Right lobe of liver (tissue), 6 donors: ENCODE results near the gene WDR73. TPM values are rescaled to one million over a fixed set of nuclear protein-coding genes. Genes with fewer than 3 reads are reported as not detected.

Source experiments
- ATAC-seq, 4 donors: fragments of 200-7000 bp; cut with Tn5 transposase; one replicate each; pipeline ENCODE4 v1.9.1; 2020; ENCODE audit warnings: mild to moderate bottlenecking in 4 of 4, moderate library complexity in 4 of 4
- DNase-seq, 3 donors: peaks; one replicate each; pipeline ENCODE4 v3.0.0-alpha.2; 2020
- H3K27ac ChIP-seq, 3 donors: fragments of 200-600 bp; one replicate each; pipeline ENCODE4 v1.8.0; 2022
- H3K27me3 ChIP-seq, 2 donors: fragments of 200-600 bp; one replicate each; pipeline ENCODE4 v1.8.0; 2022
- H3K36me3 ChIP-seq, 4 donors: fragments of 200-600 bp; sonication (generic) in 1 of 4; one replicate each; pipeline versions ENCODE4 v1.5.1 to v1.8.0; 2017 to 2022; ENCODE audit warnings: control low read depth in 1 of 4
- H3K4me1 ChIP-seq, 4 donors: fragments of 200-600 bp; sonication (generic) in 1 of 4; one replicate each; pipeline versions ENCODE4 v1.5.1 to v1.8.0; 2017 to 2022; ENCODE audit warnings: control low read depth in 1 of 4
- H3K4me3 ChIP-seq, 3 donors: fragments of 200-600 bp; one replicate each; pipeline ENCODE4 v1.8.0; 2022
- H3K9me3 ChIP-seq, 4 donors: fragments of 200-600 bp; sonication (generic) in 1 of 4; one replicate each; pipeline versions ENCODE4 v1.5.1 to v1.8.0; 2017 to 2022; ENCODE audit warnings: control low read depth in 1 of 4
- CTCF ChIP-seq, 4 donors: fragments of 200-600 bp in 3 of 4; fragments of 450-650 bp in 1 of 4; IDR thresholded peaks; one replicate each; pipeline versions ENCODE4 v1.5.1 to v1.8.0; 2016 to 2022; ENCODE audit warnings: antibody characterized with exemption in 4 of 4, mild to moderate bottlenecking in 2 of 4
- POLR2A ChIP-seq: fragments of 450-650 bp; IDR thresholded peaks from one replicate; pipeline ENCODE4 v1.6.1; 2017; ENCODE audit warnings: antibody characterized with exemption, mild to moderate bottlenecking
- WGBS: methylation state at CpG from one replicate; pipeline ENCODE4 v1.1.6; 2018; ENCODE audit warnings: low coverage, low lambda C conversion rate; ENCODE audit not compliant: insufficient coverage; ENCODE audit errors: missing lambda C conversion rate; 5-methylcytosine and 5-hydroxymethylcytosine counted together
- intact Hi-C, 2 donors: fragments of 100-400 bp; cut with DNase I; formaldehyde crosslinking; loops; one replicate each; pipeline versions ENCODE4 v1.11.2 to v1.14.1; 2022
- total RNA-seq, 6 experiments: library from RNA; depleted of rRNA in 2 of 6; stranded (reverse); fragments of >200 nt in 2 of 6; fragmentation: NEBNext Ultra II Directional in 3 of 6; extraction: Animal tissue kit (Norgen Biotek cat#: 25700) in 3 of 6; gene quantifications; one replicate each; pipeline versions ENCODE4 v1.1.0 to v1.2.4, GENCODE V29; 2016 to 2023
- donor health status: DM: no; HTN: yes; CAD: no.
- donor health status: DM: no; HTN: no; CAD: no.
- donor health status: DM: no; HTN: no; CAD: no.
- donor health status: DM: no; HTN: yes; CAD: no.
- donor health status: DM: no; HTN: yes; CAD: no.

WDR73 gene
- total RNA-seq, 6 experiments from 2014 or later: 6.3 to 11.1 (median 8.1) TPM

- WGBS: 51% methylated on average over 3 of the region's 3 CpGs
- Histone ChIP-seq H3K4me3 (no peak overlapping the region), H3K27me3 (no peaks in the 10 kb centered on the region), H3K4me1 (peaks cover 0 to 14% (median 0%) of the 10 kb centered on the region in 4 donors), H3K36me3 (peaks cover 0 to 49% (median 9%) of the 10 kb centered on the region in 4 donors), H3K9me3 (no peaks in the 10 kb centered on the region), H3K27ac (no peak overlapping the region)
- ATAC-seq (peak in 3 of 4 donors; percentile 22 to 53 (median 48)), DNase-seq (no peak)
- no peak for TF ChIP-seq POLR2A
- peak; percentile 34 to 50 (median 38) for TF ChIP-seq CTCF (IDR thresholded peaks at IDR 0.05)
- intact Hi-C loops: no loop called here
These were observed 16.0 kb downstream of the WDR73 start for GRCh38 chr15:84638103-84638502.

- ATAC-seq (no peak), DNase-seq (no peak)
- TF ChIP-seq CTCF (IDR thresholded peaks at IDR 0.05) (no peak), POLR2A (no peak)
- Histone ChIP-seq H3K27me3 (no peaks in the 10 kb centered on the region), H3K36me3 (peaks cover 0 to 15% (median 0%) of the 10 kb centered on the region in 4 donors), H3K4me3 (peak overlapping the region; percentile 59 to 64 (median 64)), H3K4me1 (peaks cover 0 to 34% (median 7%) of the 10 kb centered on the region in 4 donors), H3K9me3 (no peaks in the 10 kb centered on the region), H3K27ac (peak overlapping the region; percentile 91 to 97 (median 95))
- intact Hi-C loops: no loop called here
- WGBS: 7% methylated on average over 23 of the region's 23 CpGs
These were observed 19.8 kb downstream of the WDR73 start for GRCh38 chr15:84634228-84634837.

- TF ChIP-seq POLR2A: peak; percentile 39
- peak in 1 of 4 donors; percentile 16 for TF ChIP-seq CTCF (IDR thresholded peaks at IDR 0.05)
- intact Hi-C loops: no loop called here
- Histone ChIP-seq H3K36me3 (peaks cover 0 to 9% (median 0%) of the 10 kb centered on the region in 4 donors), H3K4me3 (peak overlapping the region; percentile 59 to 64 (median 64)), H3K4me1 (peaks cover 0 to 34% (median 7%) of the 10 kb centered on the region in 4 donors), H3K9me3 (no peaks in the 10 kb centered on the region), H3K27me3 (no peaks in the 10 kb centered on the region), H3K27ac (peak overlapping the region; percentile 91 to 97 (median 95))
- ATAC-seq (peak; percentile 60 to 81 (median 74)), DNase-seq (peak; percentile 80 to 82 (median 82))
- under 1% methylated on average over 46 of the region's 105 CpGs for WGBS
These were observed 20.5 kb downstream of the WDR73 start for GRCh38 chr15:84633311-84634227.

- ATAC-seq (no peak), DNase-seq (no peak)
- H3K4me1 ChIP-seq: peaks cover 0 to 34% (median 7%) of the 10 kb centered on the region in 4 donors
- peak overlapping the region; percentile 66 to 97 (median 95) for H3K27ac ChIP-seq
- intact Hi-C loops: no loop called here
- H3K27me3 ChIP-seq: no peaks in the 10 kb centered on the region
- WGBS: 11% methylated on average over 5 of the region's 7 CpGs
- peak overlapping the region; percentile 57 to 64 (median 64) for H3K4me3 ChIP-seq
- no peaks in the 10 kb centered on the region for H3K36me3 ChIP-seq
- H3K9me3 ChIP-seq: no peaks in the 10 kb centered on the region
- no peak for TF ChIP-seq CTCF (IDR thresholded peaks at IDR 0.05)
- no peak for TF ChIP-seq POLR2A
These were observed 22.3 kb downstream of the WDR73 start for GRCh38 chr15:84631706-84632272.
